ENCODE measurements around the gene YJU2.

YJU2 gene

GRCh38 chr19:4201798-4202197 is 45.1 kb upstream of the YJU2 start:
- Histone ChIP-seq H3K4me1 (ENCODE audit: low read length) (no peaks in the 10 kb centered on the region), H3K27me3 (replicated peaks; ENCODE audit: insufficient read depth, low read length) (peaks cover 77% of the 10 kb centered on the region), H3K36me3 (replicated peaks; ENCODE audit: insufficient read depth, low read length) (no peaks in the 10 kb centered on the region), H3K9ac (ENCODE audit: low read length) (no peak overlapping the region), H3K4me3 (ENCODE audit: low read length) (no peak overlapping the region), H3K9me3 (replicated peaks; ENCODE audit: insufficient read depth, low read length) (no peaks in the 10 kb centered on the region), H3F3A (ENCODE audit: insufficient read depth, low read length) (no peaks in the 10 kb centered on the region), H3K4me2 (ENCODE audit: low read depth, low read length) (no peak overlapping the region), H4K20me1 (ENCODE audit: insufficient read depth, low read length) (no peaks in the 10 kb centered on the region), H2AFZ (ENCODE audit: low read length) (no peak overlapping the region), H3K27ac (ENCODE audit: low read length) (no peak overlapping the region), H3K9me2 (replicated peaks; ENCODE audit: insufficient read depth, low read length) (no peaks in the 10 kb centered on the region), H3K79me2 (ENCODE audit: low read length) (no peaks in the 10 kb centered on the region)
- TF ChIP-seq EZH2 (optimal IDR thresholded peaks at IDR 0.05; ENCODE audit: low read depth, low read length) (no peak), CTCF (IDR thresholded peaks at IDR 0.05; ENCODE audit: low read length) (no peak), EZH2phosphoT487 (IDR thresholded peaks at IDR 0.05; ENCODE audit: low read length) (no peak)
- DNase-seq, result no peak

GRCh38 chr19:4206818-4207484 is 39.9 kb upstream of the YJU2 start:
- Histone ChIP-seq H3K27ac (ENCODE audit: low read length) (no peak overlapping the region), H3K4me3 (ENCODE audit: low read length) (no peak overlapping the region), H3K27me3 (replicated peaks; ENCODE audit: insufficient read depth, low read length) (peaks cover 71% of the 10 kb centered on the region), H3K9ac (ENCODE audit: low read length) (no peak overlapping the region), H3K9me3 (replicated peaks; ENCODE audit: insufficient read depth, low read length) (no peaks in the 10 kb centered on the region), H3F3A (ENCODE audit: insufficient read depth, low read length) (no peaks in the 10 kb centered on the region), H3K79me2 (ENCODE audit: low read length) (no peaks in the 10 kb centered on the region), H4K20me1 (ENCODE audit: insufficient read depth, low read length) (no peaks in the 10 kb centered on the region), H3K4me2 (ENCODE audit: low read depth, low read length) (no peak overlapping the region), H2AFZ (ENCODE audit: low read length) (no peak overlapping the region), H3K9me2 (replicated peaks; ENCODE audit: insufficient read depth, low read length) (no peaks in the 10 kb centered on the region), H3K4me1 (ENCODE audit: low read length) (no peaks in the 10 kb centered on the region), H3K36me3 (replicated peaks; ENCODE audit: insufficient read depth, low read length) (no peaks in the 10 kb centered on the region)
- peak; percentile 45 for DNase-seq
- TF ChIP-seq EZH2phosphoT487 (IDR thresholded peaks at IDR 0.05; ENCODE audit: low read length) (no peak), CTCF (IDR thresholded peaks at IDR 0.05; ENCODE audit: low read length) (peak; percentile 49), EZH2 (optimal IDR thresholded peaks at IDR 0.05; ENCODE audit: low read depth, low read length) (peak; percentile 29)

- no peak overlapping the region for H3K4me2 ChIP-seq (ENCODE audit: low read depth, low read length)
Measured at GRCh38 chr19:4208385-4209094, 38.3 kb upstream of the YJU2 start.

More at GRCh38 chr19:4208385-4209094, 38.3 kb upstream of the YJU2 start:
- Histone ChIP-seq H2AFZ (ENCODE audit: low read length) (no peak overlapping the region), H3F3A (ENCODE audit: insufficient read depth, low read length) (no peaks in the 10 kb centered on the region), H3K9ac (ENCODE audit: low read length) (no peak overlapping the region), H3K36me3 (replicated peaks; ENCODE audit: insufficient read depth, low read length) (no peaks in the 10 kb centered on the region), H3K9me3 (replicated peaks; ENCODE audit: insufficient read depth, low read length) (no peaks in the 10 kb centered on the region), H3K79me2 (ENCODE audit: low read length) (no peaks in the 10 kb centered on the region), H3K27ac (ENCODE audit: low read length) (no peak overlapping the region), H3K27me3 (replicated peaks; ENCODE audit: insufficient read depth, low read length) (peaks cover 71% of the 10 kb centered on the region), H4K20me1 (ENCODE audit: insufficient read depth, low read length) (no peaks in the 10 kb centered on the region), H3K4me1 (ENCODE audit: low read length) (no peaks in the 10 kb centered on the region), H3K9me2 (replicated peaks; ENCODE audit: insufficient read depth, low read length) (no peaks in the 10 kb centered on the region), H3K4me3 (ENCODE audit: low read length) (no peak overlapping the region)
- peak; percentile 30 for DNase-seq
- TF ChIP-seq CTCF (IDR thresholded peaks at IDR 0.05; ENCODE audit: low read length), result peak; percentile 56
- no peak for TF ChIP-seq EZH2phosphoT487 (IDR thresholded peaks at IDR 0.05; ENCODE audit: low read length)
- TF ChIP-seq EZH2 (optimal IDR thresholded peaks at IDR 0.05; ENCODE audit: low read depth, low read length), result no peak
